B cell (primary cell): ENCODE data around the gene ZBED2. TPM values are rescaled to one million over a fixed set of nuclear protein-coding genes. Genes with fewer than 3 reads are reported as not detected.

ENCODE experiments used
- ATAC-seq: fragments of 200-7000 bp; cut with Tn5 transposase; one replicate; pipeline ENCODE4 v1.10.0; 2021; ENCODE audit warnings: low read depth, mild to moderate bottlenecking, moderate number of reproducible peaks, moderate library complexity
- CTCF ChIA-PET: fragments of 350-600 bp; sonication (Branson Sonifier 250); formaldehyde crosslinking; loops from one replicate; lab custom pipeline; 2021; ENCODE audit warnings: antibody characterized with exemption, inconsistent platforms; lab: Charles Lee
- POLR2A ChIA-PET: fragments of 350-600 bp; sonication (Branson Sonifier 250); formaldehyde crosslinking; loops from one replicate; lab custom pipeline; 2021; ENCODE audit warnings: antibody characterized with exemption; lab: Charles Lee
- DNase-seq: peaks from one replicate; pipeline ENCODE4 v3.0.0; 2013
- H2AFZ ChIP-seq: 2 replicates; pipeline ENCODE4 v1.6.1; 2012; ENCODE audit warnings: mild to moderate bottlenecking, low read depth, low read length; ENCODE audit not compliant: insufficient read depth, poor library complexity, severe bottlenecking
- H3K27ac ChIP-seq, 2 donors: 1 replicate in 1 of 2; 2 replicates in 1 of 2; pipeline ENCODE4 v1.5.1; 2012 to 2013; ENCODE audit warnings: low read length in 2 of 2, mild to moderate bottlenecking in 2 of 2, moderate library complexity in 1 of 2
- H3K27me3 ChIP-seq, 4 experiments: fragments of 200-600 bp in 1 of 4; sonication (generic) in 1 of 4; replicated peaks in 1 of 4; 1 replicate in 2 of 4; 2 replicates in 2 of 4; pipeline versions ENCODE4 v1.6.1 to v1.7.0; 2013 to 2016; ENCODE audit warnings: low read length in 3 of 4, mild to moderate bottlenecking in 2 of 4, mixed read lengths in 1 of 4, moderate library complexity in 1 of 4; ENCODE audit not compliant: insufficient read depth in 4 of 4, control insufficient read depth in 3 of 4; ENCODE audit errors: control extremely low read depth in 1 of 4
- H3K36me3 ChIP-seq, 2 experiments: replicated peaks in 1 of 2; 1 replicate in 1 of 2; 2 replicates in 1 of 2; pipeline versions ENCODE4 v1.6.1 to v1.7.1; 2013; ENCODE audit warnings: low read length in 1 of 2; ENCODE audit not compliant: insufficient read depth in 2 of 2, control insufficient read depth in 1 of 2; ENCODE audit errors: control extremely low read depth in 1 of 2, extremely low read depth in 1 of 2
- H3K4me1 ChIP-seq, 2 donors: fragments of 200-600 bp in 1 of 2; sonication (generic) in 1 of 2; 1 replicate in 1 of 2; 2 replicates in 1 of 2; pipeline versions ENCODE4 v1.5.1 to v1.6.1; 2013 to 2017; ENCODE audit warnings: low read length in 2 of 2; ENCODE audit not compliant: control insufficient read depth in 2 of 2, insufficient read depth in 2 of 2
- H3K4me2 ChIP-seq: replicated peaks from 2 replicates; pipeline ENCODE3; 2012; ENCODE audit warnings: mild to moderate bottlenecking, low read depth, low read length; ENCODE audit not compliant: poor library complexity, severe bottlenecking
- H3K4me3 ChIP-seq, 5 experiments: fragments of 200-600 bp in 1 of 5; sonication (generic) in 1 of 5; 1 replicate in 3 of 5; 2 replicates in 2 of 5; pipeline versions ENCODE4 v1.5.1 to v1.7.0; 2011 to 2016; ENCODE audit warnings: low read length in 4 of 5, mild to moderate bottlenecking in 4 of 5, low read depth in 2 of 5, control low read depth in 1 of 5, moderate library complexity in 1 of 5; ENCODE audit not compliant: insufficient read depth in 1 of 5; ENCODE audit errors: control extremely low read depth in 1 of 5, extremely low read depth in 1 of 5
- H3K79me2 ChIP-seq: fragments of 200-600 bp; sonication (generic); one replicate; pipeline ENCODE4 v1.6.0; 2016; ENCODE audit warnings: low read length; ENCODE audit not compliant: control insufficient read depth, insufficient read depth
- H3K9ac ChIP-seq: fragments of 200-600 bp; sonication (generic); 2 replicates; pipeline ENCODE4 v1.6.1; 2017; ENCODE audit warnings: mild to moderate bottlenecking, low read length, moderate library complexity
- H3K9me3 ChIP-seq, 3 donors: one replicate each; pipeline versions ENCODE4 v1.6.1 to v1.7.1; 2013; ENCODE audit warnings: low read length in 2 of 3; ENCODE audit not compliant: control insufficient read depth in 2 of 3, insufficient read depth in 1 of 3; ENCODE audit errors: control extremely low read depth in 1 of 3
- H4K20me1 ChIP-seq: 2 replicates; pipeline ENCODE4 v1.6.0; 2012; ENCODE audit warnings: mild to moderate bottlenecking, low read length; ENCODE audit not compliant: insufficient read depth, control insufficient read depth, poor library complexity, severe bottlenecking
- H3K27ac Mint-ChIP-seq: one replicate; pipeline ENCODE4 v1.8.0; 2021; ENCODE audit warnings: mixed read lengths
- H3K27me3 Mint-ChIP-seq: one replicate; pipeline ENCODE4 v1.8.0; 2021; ENCODE audit warnings: mixed read lengths
- H3K4me1 Mint-ChIP-seq: one replicate; pipeline ENCODE4 v1.8.0; 2021; ENCODE audit warnings: mixed read lengths
- H3K4me3 Mint-ChIP-seq: one replicate; pipeline ENCODE4 v1.8.0; 2021; ENCODE audit warnings: mixed read lengths
- H3K9me3 Mint-ChIP-seq: one replicate; pipeline ENCODE4 v1.8.0; 2022; ENCODE audit warnings: mixed read lengths; ENCODE audit not compliant: insufficient read depth
- CTCF ChIP-seq: fragments of 200-600 bp; IDR thresholded peaks from one replicate; pipeline ENCODE4 v1.8.0; 2022; ENCODE audit warnings: antibody characterized with exemption, mild to moderate bottlenecking
- EZH2 ChIP-seq: IDR thresholded peaks from 2 replicates; pipeline ENCODE4 v1.6.1; 2012; ENCODE audit warnings: borderline replicate concordance, low read depth, mild to moderate bottlenecking, moderate library complexity, low read length; ENCODE audit not compliant: insufficient read depth, poor library complexity, severe bottlenecking
- WGBS: methylation state at CpG from one replicate; pipeline ENCODE4 v1.1.5; 2013; ENCODE audit warnings: missing lambda C conversion rate; ENCODE audit not compliant: insufficient coverage; 5-methylcytosine and 5-hydroxymethylcytosine counted together
- intact Hi-C: fragments of 100-400 bp; cut with micrococcal nuclease; formaldehyde crosslinking; loops from one replicate; pipeline ENCODE4 v1.10.0; 2022
- polyA plus RNA-seq: library from polyadenylated mRNA; depleted of rRNA; stranded (reverse); fragments of >200 nt; gene quantifications from 2 replicates; pipeline ENCODE4 v1.2.3, GENCODE V29; 2012
- total RNA-seq, 2 donors: library from RNA; stranded (reverse); fragments of 120-200 nt in 1 of 2; gene quantifications; 1 replicate in 1 of 2; 2 replicates in 1 of 2; pipeline versions ENCODE4 v1.2.3 to v1.2.4, GENCODE V29; 2013 to 2022

ZBED2 gene
- total and polyA plus RNA-seq, 2 donors (not counting 1 experiment from before 2014, with no cell fraction given) = 0.36 to 6.0 TPM

DNA sequence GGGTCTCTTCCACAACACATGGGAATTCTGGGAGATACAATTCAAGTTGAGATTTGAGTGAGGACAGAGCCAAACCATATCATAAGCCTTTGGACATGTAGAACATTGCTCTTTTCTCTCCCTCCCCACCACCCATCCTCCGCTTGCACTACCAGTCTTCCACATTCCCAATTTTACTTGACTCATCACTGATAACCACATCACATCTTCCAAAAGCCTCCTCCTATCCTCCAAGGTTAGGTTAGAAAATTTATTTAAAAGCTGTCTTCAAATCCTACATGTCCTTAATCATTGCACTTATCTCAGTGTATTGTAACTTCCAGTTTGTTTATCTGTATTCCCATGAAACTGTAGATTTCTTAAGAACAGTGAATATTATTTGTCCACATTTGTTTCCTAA lies 10.4 kb downstream of the ZBED2 start:
- no peaks in the 10 kb centered on the region for H3K79me2 ChIP-seq
- Mint-ChIP-seq H3K4me1 (peaks cover 19% of the 10 kb centered on the region), H3K4me3 (no peak overlapping the region), H3K27ac (no peak overlapping the region), H3K9me3 (no peaks in the 10 kb centered on the region), H3K27me3 (no peaks in the 10 kb centered on the region)
- H3K4me2 ChIP-seq = no peak overlapping the region
- H3K4me3 ChIP-seq = no peak overlapping the region
- ATAC-seq (no peak), DNase-seq (no peak)
- no peaks in the 10 kb centered on the region for H3K9me3 ChIP-seq
- TF ChIP-seq EZH2 (no peak), CTCF (no peak)
- H3K36me3 ChIP-seq = peaks cover 0 to 46% of the 10 kb centered on the region in 2 experiments
- intact Hi-C loops = no loop called here
- no peaks in the 10 kb centered on the region for H3K27me3 ChIP-seq
- no peaks in the 10 kb centered on the region for H4K20me1 ChIP-seq
- no CpG with 5 or more reads among the region's 1 CpG for WGBS
- no peak overlapping the region for H3K9ac ChIP-seq
- H3K4me1 ChIP-seq = peaks cover 4 to 5% of the 10 kb centered on the region in 2 donors
- ChIA-PET CTCF (no interaction called here), POLR2A (no interaction called here)
- H2AFZ ChIP-seq = no peak overlapping the region
- no peak overlapping the region for H3K27ac ChIP-seq

DNA sequence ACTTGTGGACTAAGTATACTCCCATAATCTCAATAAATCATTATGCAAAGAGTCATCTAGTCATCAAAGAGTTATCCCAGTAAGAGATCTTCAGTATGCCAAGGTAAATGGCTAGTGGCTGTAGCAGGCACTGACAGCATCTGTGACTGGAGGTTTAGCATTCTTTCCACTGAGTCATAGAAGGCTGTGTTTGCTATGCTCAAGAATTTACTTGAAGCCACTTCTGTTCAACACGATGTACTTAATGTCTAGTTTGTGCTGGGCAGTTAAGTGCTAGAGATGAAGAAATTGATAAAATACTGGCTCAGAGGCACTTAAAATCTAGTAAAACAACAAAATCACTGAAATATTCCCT lies 13.0 kb downstream of the ZBED2 start:
- Mint-ChIP-seq H3K9me3 (no peaks in the 10 kb centered on the region), H3K4me3 (no peak overlapping the region), H3K27me3 (no peaks in the 10 kb centered on the region), H3K4me1 (peaks cover 34% of the 10 kb centered on the region), H3K27ac (no peak overlapping the region)
- peaks cover 0 to 51% of the 10 kb centered on the region in 2 experiments for H3K36me3 ChIP-seq
- TF ChIP-seq CTCF (no peak), EZH2 (no peak)
- ATAC-seq = no peak
- DNase-seq = no peak
- no peak overlapping the region for H3K4me3 ChIP-seq
- H3K9me3 ChIP-seq = no peaks in the 10 kb centered on the region
- H3K27ac ChIP-seq = no peak overlapping the region
- no peak overlapping the region for H3K9ac ChIP-seq
- no peaks in the 10 kb centered on the region for H3K79me2 ChIP-seq
- H2AFZ ChIP-seq = no peak overlapping the region
- no peaks in the 10 kb centered on the region for H4K20me1 ChIP-seq
- H3K4me1 ChIP-seq = peaks cover 9 to 18% of the 10 kb centered on the region in 2 donors
- POLR2A ChIA-PET = no interaction called here
- CTCF ChIA-PET = no interaction called here
- intact Hi-C loops = no loop called here
- no peak overlapping the region for H3K4me2 ChIP-seq
- no peaks in the 10 kb centered on the region for H3K27me3 ChIP-seq
- no CpG with 5 or more reads among the region's 1 CpG for WGBS
